Measurements from ENCODE around the gene ASMT. TPM values are rescaled to one million over a fixed set of nuclear protein-coding genes. Genes with fewer than 3 reads are reported as not detected.
"Not testable (repeated sequence)": the region's sequence is repeated elsewhere in the genome, so short reads cannot be mapped to it uniquely, and the experiment has no call there.

ASMT gene
- not detected for total RNA-seq (ENCODE audit: unreplicated experiment)
- long read RNA-seq, result 0 reads

DNA sequence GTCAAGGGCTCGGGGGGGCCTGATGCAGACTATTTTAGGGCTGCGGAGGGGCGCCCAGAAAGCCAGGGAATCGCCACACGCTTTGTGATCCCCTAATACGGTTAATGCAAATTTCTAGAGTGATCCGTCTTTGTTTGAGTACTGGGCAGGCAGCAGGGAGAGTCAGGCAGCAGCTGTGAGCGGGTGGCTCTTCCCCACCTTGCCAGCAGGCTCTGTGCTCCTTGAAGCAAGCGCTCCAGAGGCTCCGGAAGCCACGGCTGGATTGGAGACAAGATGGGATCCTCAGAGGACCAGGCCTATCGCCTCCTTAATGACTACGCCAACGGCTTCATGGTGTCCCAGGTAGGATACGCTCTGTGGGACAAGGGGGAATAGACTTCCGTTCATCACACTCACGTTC is at the start of gene ASMT:
TSS of gene ASMT (plus strand) at position 133 of the 400 bp plus-strand sequence. CDS start at position 274, 141 bp downstream.
- TF ChIP-seq, protein P1, sequence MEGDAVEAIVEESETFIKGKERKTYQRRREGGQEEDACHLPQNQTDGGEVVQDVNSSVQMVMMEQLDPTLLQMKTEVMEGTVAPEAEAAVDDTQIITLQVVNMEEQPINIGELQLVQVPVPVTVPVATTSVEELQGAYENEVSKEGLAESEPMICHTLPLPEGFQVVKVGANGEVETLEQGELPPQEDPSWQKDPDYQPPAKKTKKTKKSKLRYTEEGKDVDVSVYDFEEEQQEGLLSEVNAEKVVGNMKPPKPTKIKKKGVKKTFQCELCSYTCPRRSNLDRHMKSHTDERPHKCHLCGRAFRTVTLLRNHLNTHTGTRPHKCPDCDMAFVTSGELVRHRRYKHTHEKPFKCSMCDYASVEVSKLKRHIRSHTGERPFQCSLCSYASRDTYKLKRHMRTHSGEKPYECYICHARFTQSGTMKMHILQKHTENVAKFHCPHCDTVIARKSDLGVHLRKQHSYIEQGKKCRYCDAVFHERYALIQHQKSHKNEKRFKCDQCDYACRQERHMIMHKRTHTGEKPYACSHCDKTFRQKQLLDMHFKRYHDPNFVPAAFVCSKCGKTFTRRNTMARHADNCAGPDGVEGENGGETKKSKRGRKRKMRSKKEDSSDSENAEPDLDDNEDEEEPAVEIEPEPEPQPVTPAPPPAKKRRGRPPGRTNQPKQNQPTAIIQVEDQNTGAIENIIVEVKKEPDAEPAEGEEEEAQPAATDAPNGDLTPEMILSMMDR (IDR thresholded peaks at IDR 0.05; ENCODE audit: partially characterized antibody, unreplicated experiment), result no peak
- DNase-seq, result no peak
- H3K4me1 Mint-ChIP-seq (ENCODE audit: low read depth, unreplicated experiment), result no peaks in the 10 kb centered on the region
- H3K27ac Mint-ChIP-seq (ENCODE audit: unreplicated experiment), result no peak within 1 kb of the TSS
- peaks cover 3% of the 10 kb centered on the region for H3K9me3 Mint-ChIP-seq (ENCODE audit: unreplicated experiment)
- H3K27me3 Mint-ChIP-seq (ENCODE audit: unreplicated experiment), result peaks cover 6% of the 10 kb centered on the region
- no peak within 1 kb of the TSS for H3K4me3 Mint-ChIP-seq (ENCODE audit: unreplicated experiment)
- H3K36me3 Mint-ChIP-seq (ENCODE audit: unreplicated experiment), result no peaks in the 10 kb centered on the region

DNA sequence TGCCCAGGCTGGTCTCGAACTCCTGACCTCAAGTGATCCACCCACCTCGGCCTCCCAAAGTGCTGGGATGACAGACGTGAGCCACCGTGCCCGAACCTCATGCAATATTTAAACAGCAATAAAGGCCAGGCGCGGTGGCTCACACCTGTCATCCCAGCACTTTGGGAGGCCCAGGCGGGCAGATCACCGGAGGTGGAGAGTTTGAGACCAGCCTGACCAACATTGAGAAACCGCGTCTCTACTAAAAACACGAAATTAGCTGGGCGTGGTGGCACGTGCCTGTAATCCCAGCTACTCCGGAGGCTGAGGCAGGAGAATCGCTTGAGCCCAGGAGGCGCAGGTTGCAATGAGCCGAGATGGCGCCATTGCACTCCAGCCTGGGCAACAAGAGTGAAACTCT is 40.7 kb upstream of the ASMT start:
- not testable (repeated sequence) for H3K27me3 Mint-ChIP-seq (ENCODE audit: unreplicated experiment); H3K27ac Mint-ChIP-seq (ENCODE audit: unreplicated experiment); H3K4me1 Mint-ChIP-seq (ENCODE audit: low read depth, unreplicated experiment); H3K9me3 Mint-ChIP-seq (ENCODE audit: unreplicated experiment); H3K4me3 Mint-ChIP-seq (ENCODE audit: unreplicated experiment); H3K36me3 Mint-ChIP-seq (ENCODE audit: unreplicated experiment); DNase-seq

- DNase-seq, result no peak
- Mint-ChIP-seq H3K36me3 (ENCODE audit: unreplicated experiment) (no peaks in the 10 kb centered on the region), H3K4me1 (ENCODE audit: low read depth, unreplicated experiment) (no peaks in the 10 kb centered on the region), H3K9me3 (ENCODE audit: unreplicated experiment) (peaks cover 1% of the 10 kb centered on the region), H3K4me3 (ENCODE audit: unreplicated experiment) (no peak overlapping the region), H3K27ac (ENCODE audit: unreplicated experiment) (no peak overlapping the region), H3K27me3 (ENCODE audit: unreplicated experiment) (no peaks in the 10 kb centered on the region)
- TF ChIP-seq, protein P1 (IDR thresholded peaks at IDR 0.05; ENCODE audit: partially characterized antibody, unreplicated experiment), result no peak
These were observed 38.5 kb upstream of the ASMT start for GRCh38 chrX:1576201-1576992.

DNA sequence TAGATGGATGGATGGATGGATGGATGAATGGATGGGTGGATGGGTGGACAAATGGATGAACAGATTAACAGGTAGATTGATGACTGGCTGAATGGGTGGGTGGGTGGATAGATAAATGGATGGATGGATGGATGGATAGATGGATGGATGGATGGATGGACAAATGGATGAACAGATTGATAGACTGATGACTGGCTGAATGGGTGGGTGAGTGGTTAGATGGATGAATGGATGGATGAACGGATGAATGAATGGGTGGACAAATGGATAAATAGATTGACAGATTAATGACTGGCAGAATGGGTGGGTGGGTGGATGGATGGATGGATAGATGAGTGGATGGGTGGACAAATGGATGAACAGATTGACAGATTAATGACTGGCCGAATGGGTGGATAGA is 37.0 kb upstream of the ASMT start:
- H3K9me3 Mint-ChIP-seq (ENCODE audit: unreplicated experiment), result peaks cover 1% of the 10 kb centered on the region
- no peaks in the 10 kb centered on the region for H3K4me1 Mint-ChIP-seq (ENCODE audit: low read depth, unreplicated experiment)
- no peaks in the 10 kb centered on the region for H3K36me3 Mint-ChIP-seq (ENCODE audit: unreplicated experiment)
- TF ChIP-seq, protein P1 (IDR thresholded peaks at IDR 0.05; ENCODE audit: partially characterized antibody, unreplicated experiment), result no peak
- H3K27me3 Mint-ChIP-seq (ENCODE audit: unreplicated experiment), result no peaks in the 10 kb centered on the region
- no peak overlapping the region for H3K27ac Mint-ChIP-seq (ENCODE audit: unreplicated experiment)
- no peak for DNase-seq
- H3K4me3 Mint-ChIP-seq (ENCODE audit: unreplicated experiment), result no peak overlapping the region

DNA sequence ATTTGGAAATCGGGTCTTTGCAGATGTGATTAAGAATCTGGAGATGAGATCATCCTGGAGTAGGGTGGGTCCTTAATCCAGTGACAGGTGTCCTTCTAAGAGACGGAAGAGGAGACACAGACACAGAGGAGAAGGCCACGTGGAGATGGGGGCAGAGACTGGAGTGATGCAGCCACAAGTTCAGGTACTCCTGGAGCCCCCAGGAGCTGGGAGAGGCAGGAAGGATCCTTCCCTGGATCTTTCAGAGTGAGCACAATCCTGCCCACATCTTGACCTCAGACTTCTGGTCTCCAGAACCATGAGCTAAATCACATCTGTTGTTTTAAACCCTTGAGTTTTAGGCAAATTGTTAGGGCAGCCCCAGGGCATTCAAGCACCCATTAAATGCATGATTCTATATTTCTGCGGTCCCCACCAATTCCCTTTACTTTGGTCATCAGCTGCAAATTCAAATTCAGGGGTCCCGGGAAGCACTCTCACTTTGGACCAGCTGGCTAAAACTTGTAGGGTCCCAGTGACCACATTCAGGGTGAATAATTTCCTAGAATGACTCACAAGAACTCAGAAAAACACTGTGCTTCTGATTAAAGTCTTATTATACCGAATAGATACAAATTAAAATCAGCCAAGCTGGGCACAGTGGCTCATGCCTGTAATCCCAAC is 36.2 kb upstream of the ASMT start:
- no peak overlapping the region for H3K27ac Mint-ChIP-seq (ENCODE audit: unreplicated experiment)
- H3K9me3 Mint-ChIP-seq (ENCODE audit: unreplicated experiment), result peaks cover 1% of the 10 kb centered on the region
- H3K4me1 Mint-ChIP-seq (ENCODE audit: low read depth, unreplicated experiment), result no peaks in the 10 kb centered on the region
- TF ChIP-seq, protein P1 (IDR thresholded peaks at IDR 0.05; ENCODE audit: partially characterized antibody, unreplicated experiment), result no peak
- DNase-seq, result no peak
- peaks cover 2% of the 10 kb centered on the region for H3K27me3 Mint-ChIP-seq (ENCODE audit: unreplicated experiment)
- H3K36me3 Mint-ChIP-seq (ENCODE audit: unreplicated experiment), result no peaks in the 10 kb centered on the region
- no peak overlapping the region for H3K4me3 Mint-ChIP-seq (ENCODE audit: unreplicated experiment)
